Keratinocyte (primary cell): Measurements from ENCODE around the gene TMLHE.

Experiments
- CTCF ChIP-seq, 3 experiments: IDR thresholded peaks in 1 of 3; conservative IDR thresholded peaks in 1 of 3; optimal IDR thresholded peaks in 1 of 3; 2 replicates in 2 of 3; 3 replicates in 1 of 3; pipeline versions ENCODE3 to v1.5.1; 2011; ENCODE audit warnings: low read length in 3 of 3, mild to moderate bottlenecking in 3 of 3, moderate library complexity in 2 of 3, control low read depth in 1 of 3, inconsistent platforms in 1 of 3; ENCODE audit not compliant: insufficient read depth in 2 of 3; ENCODE audit errors: extremely low read depth in 1 of 3
- EZH2 ChIP-seq: IDR thresholded peaks from one replicate; pipeline ENCODE4 v1.6.1; 2012; ENCODE audit warnings: inconsistent platforms, mild to moderate bottlenecking, low read length, moderate library complexity

GRCh38 chrX:155613927-155614559 lies 1.3 kb upstream of the TMLHE start:
- TF ChIP-seq CTCF (optimal IDR thresholded peaks at IDR 0.05 in 1 of 3, IDR thresholded peaks at IDR 0.05 in 1 of 3, conservative IDR thresholded peaks at IDR 0.05 in 1 of 3; ENCODE audit: extremely low read depth in 1 of 3, insufficient read depth in 2 of 3, low read length in 3 of 3) (no peak), EZH2 (no peak)
